ENCODE measurements around the gene MSANTD1. TPM values are rescaled to one million over a fixed set of nuclear protein-coding genes. Genes with fewer than 3 reads are reported as not detected.

Gene MSANTD1
- total and polyA plus RNA-seq, 8 donors: 0.31 to 5.8 (median 2.6) TPM; not detected in 2

DNA sequence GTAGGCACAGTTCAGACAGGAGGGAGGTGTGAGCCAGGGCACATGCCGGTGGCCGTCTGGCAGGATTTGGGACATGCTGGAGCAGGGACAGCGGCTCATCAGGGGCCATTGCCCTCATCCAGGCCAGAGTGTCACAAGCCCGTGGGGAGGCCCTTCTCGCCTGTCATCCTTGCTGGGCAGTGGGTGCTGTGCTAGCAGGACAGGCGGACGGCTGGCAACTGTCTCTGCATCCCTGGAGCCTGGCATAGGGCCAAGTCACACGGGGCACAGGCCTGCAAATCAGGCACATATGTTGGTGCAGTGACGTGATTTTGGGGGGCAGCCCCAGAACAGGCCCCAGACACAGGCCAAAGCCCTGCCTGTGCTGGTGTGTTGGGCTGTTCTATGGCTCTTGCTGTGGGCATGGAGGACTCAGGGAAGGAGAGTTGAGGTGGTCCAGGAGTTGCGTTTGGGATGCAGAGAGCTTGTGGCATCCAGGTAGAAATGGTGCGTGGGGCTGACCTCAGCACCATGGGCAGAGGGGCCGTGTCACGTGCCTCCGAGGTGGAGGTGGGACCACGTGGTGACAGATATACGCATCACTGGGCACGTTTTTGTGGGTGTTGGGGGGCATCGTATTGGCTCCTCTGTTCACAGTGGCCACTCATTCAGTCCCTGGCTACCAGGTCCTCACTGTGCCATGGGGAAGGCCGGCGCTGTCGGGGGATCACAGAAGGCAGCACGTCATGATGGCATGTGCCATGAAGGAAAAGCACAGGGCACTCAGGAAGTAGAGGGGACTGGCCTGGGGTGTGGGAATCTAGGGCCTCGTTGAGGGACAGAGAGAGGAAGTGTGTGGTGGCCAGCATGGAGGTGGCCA lies 14.6 kb upstream of the MSANTD1 start:
- WGBS, 5 donors: 87 to 92% (median 90%) methylated on average over 19 to 23 of the region's 23 CpGs

GRCh38 chr4:3235030-3235345 lies 14.0 kb upstream of the MSANTD1 start:
- TF ChIP-seq POLR2A (IDR thresholded peaks at IDR 0.05) (no peak), EP300 (IDR thresholded peaks at IDR 0.05) (no peak)
- TF ChIP-seq, protein P1, sequence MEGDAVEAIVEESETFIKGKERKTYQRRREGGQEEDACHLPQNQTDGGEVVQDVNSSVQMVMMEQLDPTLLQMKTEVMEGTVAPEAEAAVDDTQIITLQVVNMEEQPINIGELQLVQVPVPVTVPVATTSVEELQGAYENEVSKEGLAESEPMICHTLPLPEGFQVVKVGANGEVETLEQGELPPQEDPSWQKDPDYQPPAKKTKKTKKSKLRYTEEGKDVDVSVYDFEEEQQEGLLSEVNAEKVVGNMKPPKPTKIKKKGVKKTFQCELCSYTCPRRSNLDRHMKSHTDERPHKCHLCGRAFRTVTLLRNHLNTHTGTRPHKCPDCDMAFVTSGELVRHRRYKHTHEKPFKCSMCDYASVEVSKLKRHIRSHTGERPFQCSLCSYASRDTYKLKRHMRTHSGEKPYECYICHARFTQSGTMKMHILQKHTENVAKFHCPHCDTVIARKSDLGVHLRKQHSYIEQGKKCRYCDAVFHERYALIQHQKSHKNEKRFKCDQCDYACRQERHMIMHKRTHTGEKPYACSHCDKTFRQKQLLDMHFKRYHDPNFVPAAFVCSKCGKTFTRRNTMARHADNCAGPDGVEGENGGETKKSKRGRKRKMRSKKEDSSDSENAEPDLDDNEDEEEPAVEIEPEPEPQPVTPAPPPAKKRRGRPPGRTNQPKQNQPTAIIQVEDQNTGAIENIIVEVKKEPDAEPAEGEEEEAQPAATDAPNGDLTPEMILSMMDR (IDR thresholded peaks at IDR 0.05): no peak
- Histone ChIP-seq H3K9me3 (no peaks in the 10 kb centered on the region), H3K27ac (no peak overlapping the region), H3K4me3 (no peak overlapping the region), H3K27me3 (no peaks in the 10 kb centered on the region), H3K36me3 (peaks cover 72 to 99% (median 99%) of the 10 kb centered on the region in 4 donors), H3K4me1 (no peaks in the 10 kb centered on the region)
- 89 to 94% (median 92%) methylated on average over 11 to 14 of the region's 14 CpGs for WGBS, 5 donors
- intact Hi-C loops (cut with DNase I; ENCODE audit: low total_unique reads): no loop called here
- DNase-seq: no peak

More for the DNA sequence above, 14.6 kb upstream of the MSANTD1 start:
- DNase-seq: no peak
- Histone ChIP-seq H3K4me1 (no peaks in the 10 kb centered on the region), H3K36me3 (peaks cover 72 to 99% (median 99%) of the 10 kb centered on the region in 4 donors), H3K4me3 (no peak overlapping the region), H3K27ac (no peak overlapping the region), H3K27me3 (no peaks in the 10 kb centered on the region), H3K9me3 (no peaks in the 10 kb centered on the region)
- TF ChIP-seq POLR2A (IDR thresholded peaks at IDR 0.05) (no peak), EP300 (IDR thresholded peaks at IDR 0.05) (no peak), POLR2AphosphoS5 (IDR thresholded peaks at IDR 0.05) (no peak)
- TF ChIP-seq, protein P1 (IDR thresholded peaks at IDR 0.05): no peak
- intact Hi-C loops (cut with DNase I; ENCODE audit: low total_unique reads): no loop called here

- intact Hi-C loops (cut with DNase I; ENCODE audit: low total_unique reads): no loop called here
- H3K36me3 ChIP-seq: peaks cover 72 to 99% (median 99%) of the 10 kb centered on the region in 4 donors
- no peak overlapping the region for H3K4me3 ChIP-seq
- peaks cover 0 to 4% (median 0%) of the 10 kb centered on the region in 4 donors for H3K4me1 ChIP-seq
- 91 to 96% (median 94%) methylated on average over 9 to 11 of the region's 11 CpGs for WGBS, 5 donors
- no peaks in the 10 kb centered on the region for H3K27me3 ChIP-seq
- no peaks in the 10 kb centered on the region for H3K9me3 ChIP-seq
- H3K27ac ChIP-seq: no peak overlapping the region
- DNase-seq: no peak
- TF ChIP-seq POLR2A (IDR thresholded peaks at IDR 0.05) (no peak), POLR2AphosphoS5 (IDR thresholded peaks at IDR 0.05) (no peak), EP300 (IDR thresholded peaks at IDR 0.05) (no peak)
- TF ChIP-seq, protein P1 (IDR thresholded peaks at IDR 0.05): no peak
Measured at GRCh38 chr4:3235581-3235980, 13.4 kb upstream of the MSANTD1 start.

GRCh38 chr4:3236326-3236878 lies 12.6 kb upstream of the MSANTD1 start:
- peaks cover 68 to 99% (median 99%) of the 10 kb centered on the region in 4 donors for H3K36me3 ChIP-seq
- no peaks in the 10 kb centered on the region for H3K9me3 ChIP-seq
- no peak overlapping the region for H3K4me3 ChIP-seq
- no peaks in the 10 kb centered on the region for H3K27me3 ChIP-seq
- intact Hi-C loops (cut with DNase I; ENCODE audit: low total_unique reads): no loop called here
- TF ChIP-seq EP300 (IDR thresholded peaks at IDR 0.05): no peak
- TF ChIP-seq POLR2AphosphoS5 (IDR thresholded peaks at IDR 0.05): no peak
- TF ChIP-seq, protein P1 (IDR thresholded peaks at IDR 0.05): no peak
- no peak for TF ChIP-seq POLR2A (IDR thresholded peaks at IDR 0.05)
- DNase-seq: no peak
- 82 to 89% (median 86%) methylated on average over 6 to 9 of the region's 9 CpGs for WGBS, 5 donors
- H3K27ac ChIP-seq: no peak overlapping the region
- peaks cover 3 to 12% (median 6%) of the 10 kb centered on the region in 4 donors for H3K4me1 ChIP-seq
